HG03558 (cell line): ENCODE results near the gene PLCB4.

Experiments
- ATAC-seq: cut with Tn5 transposase; IDR thresholded peaks from one replicate; pipeline ENCODE4 v1.9.1; 2021; ENCODE audit warnings: moderate number of reproducible peaks; ENCODE audit not compliant: unreplicated experiment; ENCODE audit errors: extremely low read depth

Gene PLCB4

GRCh38 chr20:9244811-9245210 lies 175.9 kb downstream of the PLCB4 start:
- no peak for ATAC-seq

GRCh38 chr20:9246731-9247130 lies 177.8 kb downstream of the PLCB4 start:
- no peak for ATAC-seq

GRCh38 chr20:9250511-9250910 lies 181.6 kb downstream of the PLCB4 start:
- ATAC-seq: no peak

- ATAC-seq: no peak
Measured at GRCh38 chr20:9253006-9253539, 184.2 kb downstream of the PLCB4 start.

GRCh38 chr20:9255171-9255570 lies 186.3 kb downstream of the PLCB4 start:
- no peak for ATAC-seq

- ATAC-seq: no peak
Measured at GRCh38 chr20:9256393-9256792, 187.5 kb downstream of the PLCB4 start.

- no peak for ATAC-seq
Measured at GRCh38 chr20:9258901-9259300, 190.0 kb downstream of the PLCB4 start.

- ATAC-seq: no peak
Measured at GRCh38 chr20:9260027-9260426, 191.1 kb downstream of the PLCB4 start.

- no peak for ATAC-seq
Measured at GRCh38 chr20:9261781-9262180, 192.9 kb downstream of the PLCB4 start.

GRCh38 chr20:9262653-9263194 lies 193.8 kb downstream of the PLCB4 start:
- ATAC-seq: no peak

- ATAC-seq: no peak
Measured at GRCh38 chr20:9269280-9269971, 200.5 kb downstream of the PLCB4 start.

GRCh38 chr20:9270831-9271230 lies 201.9 kb downstream of the PLCB4 start:
- ATAC-seq: no peak

- no peak for ATAC-seq
Measured at GRCh38 chr20:9276966-9277468, 208.1 kb downstream of the PLCB4 start.

GRCh38 chr20:9279918-9280401 lies 211.1 kb downstream of the PLCB4 start:
- ATAC-seq: no peak

GRCh38 chr20:9280666-9281065 lies 211.8 kb downstream of the PLCB4 start:
- no peak for ATAC-seq

- no peak for ATAC-seq
Measured at GRCh38 chr20:9281803-9282202, 212.9 kb downstream of the PLCB4 start.

GRCh38 chr20:9285617-9286016 lies 216.7 kb downstream of the PLCB4 start:
- no peak for ATAC-seq

GRCh38 chr20:9286501-9287461 lies 217.9 kb downstream of the PLCB4 start:
- ATAC-seq: no peak

- no peak for ATAC-seq
Measured at GRCh38 chr20:9287826-9288225, 218.9 kb downstream of the PLCB4 start.

GRCh38 chr20:9290331-9290730 lies 221.4 kb downstream of the PLCB4 start:
- ATAC-seq: no peak

GRCh38 chr20:9293145-9293544 lies 224.3 kb downstream of the PLCB4 start:
- ATAC-seq: no peak
